NB4 (cell line): ENCODE data around the gene CCNL1.

Experiments
- DNase-seq: peaks from one replicate; pipeline ENCODE4 v3.0.0; 2010; ENCODE audit warnings: low read depth
- H3K4me3 ChIP-seq: one replicate; pipeline ENCODE4 v1.5.1; 2011; ENCODE audit warnings: mild to moderate bottlenecking, low read depth, low read length, moderate library complexity
- CTCF ChIP-seq: IDR thresholded peaks from one replicate; pipeline ENCODE4 v1.5.1; 2012; ENCODE audit warnings: low read depth, low read length
- MYC ChIP-seq: IDR thresholded peaks from 2 replicates; pipeline ENCODE4 v1.6.1; 2011; ENCODE audit warnings: low read depth, low read length
- POLR2A ChIP-seq: IDR thresholded peaks from 2 replicates; pipeline ENCODE4 v1.6.1; 2011; ENCODE audit warnings: mild to moderate bottlenecking; ENCODE audit not compliant: insufficient read length; ENCODE audit errors: extremely low read depth
- TF ChIP-seq, protein P1 (sequence below): IDR thresholded peaks from 2 replicates; pipeline ENCODE4 v1.6.1; 2011; ENCODE audit warnings: low read depth, low read length

Gene CCNL1

GRCh38 chr3:157170861-157171260, 10.9 kb upstream of the CCNL1 start:
- no peak overlapping the region for H3K4me3 ChIP-seq
- DNase-seq, result peak; percentile 97
- peak; percentile 49; the same call in 1 of the 2 replicates for TF ChIP-seq MYC
- no peak for TF ChIP-seq CTCF
- TF ChIP-seq, protein P1, sequence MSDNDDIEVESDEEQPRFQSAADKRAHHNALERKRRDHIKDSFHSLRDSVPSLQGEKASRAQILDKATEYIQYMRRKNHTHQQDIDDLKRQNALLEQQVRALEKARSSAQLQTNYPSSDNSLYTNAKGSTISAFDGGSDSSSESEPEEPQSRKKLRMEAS, result no peak; the same call in 1 of the 2 replicates
- TF ChIP-seq POLR2A, result peak; percentile 15

GRCh38 chr3:157167371-157168042, 7.6 kb upstream of the CCNL1 start:
- DNase-seq, result no peak
- no peak overlapping the region for H3K4me3 ChIP-seq

DNA sequence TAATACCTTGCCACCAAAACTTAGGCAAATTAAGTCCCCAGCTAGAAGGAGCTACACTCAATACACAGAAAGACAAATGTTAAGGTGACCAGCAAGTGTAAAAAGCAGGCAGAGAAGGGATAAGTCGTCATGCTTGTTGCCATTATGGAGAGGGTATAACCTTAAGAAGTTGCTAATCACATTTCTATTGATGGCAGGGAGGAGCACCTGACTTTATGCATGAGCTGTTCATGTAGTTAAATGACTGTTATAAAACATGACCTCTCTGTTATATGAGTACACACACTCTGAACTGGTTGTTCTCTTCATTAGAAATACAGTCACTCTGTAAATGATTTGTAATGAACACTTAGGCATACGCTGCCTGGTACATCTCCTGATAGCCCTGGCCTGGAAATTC, 6.6 kb upstream of the CCNL1 start:
- no peak overlapping the region for H3K4me3 ChIP-seq
- no peak for DNase-seq
- TF ChIP-seq, protein P1, result no peak
- TF ChIP-seq MYC (no peak), POLR2A (no peak), CTCF (no peak)

More at GRCh38 chr3:157167371-157168042, 7.6 kb upstream of the CCNL1 start:
- TF ChIP-seq CTCF (no peak), MYC (no peak), POLR2A (no peak)
- TF ChIP-seq, protein P1, result no peak

GRCh38 chr3:157166115-157166514, 6.2 kb upstream of the CCNL1 start:
- TF ChIP-seq MYC, result no peak
- TF ChIP-seq POLR2A, result no peak
- TF ChIP-seq, protein P1, result no peak
- no peak for TF ChIP-seq CTCF
- no peak for DNase-seq
- H3K4me3 ChIP-seq, result no peak overlapping the region

GRCh38 chr3:157163217-157163953, 3.4 kb upstream of the CCNL1 start:
- no peak overlapping the region for H3K4me3 ChIP-seq
- peak; percentile 32 for DNase-seq
- TF ChIP-seq MYC, result no peak
- TF ChIP-seq, protein P1, result no peak
- TF ChIP-seq CTCF, result no peak
- no peak for TF ChIP-seq POLR2A
